Activated CD8-positive, alpha-beta memory T cell treated with anti-CD3 and anti-CD28 coated beads, Interleukin-2, amount 50 U/mL, for 1 hour (primary cell): ENCODE data around the gene IL10RA.
"Not testable (repeated sequence)": the region's sequence is repeated elsewhere in the genome, so short reads cannot be mapped to it uniquely, and the experiment has no call there.

Source experiments
- DNase-seq: peaks from one replicate; pipeline ENCODE4 v3.0.0-alpha.2; 2020; ENCODE audit errors: extremely low read depth

The IL10RA gene

DNA sequence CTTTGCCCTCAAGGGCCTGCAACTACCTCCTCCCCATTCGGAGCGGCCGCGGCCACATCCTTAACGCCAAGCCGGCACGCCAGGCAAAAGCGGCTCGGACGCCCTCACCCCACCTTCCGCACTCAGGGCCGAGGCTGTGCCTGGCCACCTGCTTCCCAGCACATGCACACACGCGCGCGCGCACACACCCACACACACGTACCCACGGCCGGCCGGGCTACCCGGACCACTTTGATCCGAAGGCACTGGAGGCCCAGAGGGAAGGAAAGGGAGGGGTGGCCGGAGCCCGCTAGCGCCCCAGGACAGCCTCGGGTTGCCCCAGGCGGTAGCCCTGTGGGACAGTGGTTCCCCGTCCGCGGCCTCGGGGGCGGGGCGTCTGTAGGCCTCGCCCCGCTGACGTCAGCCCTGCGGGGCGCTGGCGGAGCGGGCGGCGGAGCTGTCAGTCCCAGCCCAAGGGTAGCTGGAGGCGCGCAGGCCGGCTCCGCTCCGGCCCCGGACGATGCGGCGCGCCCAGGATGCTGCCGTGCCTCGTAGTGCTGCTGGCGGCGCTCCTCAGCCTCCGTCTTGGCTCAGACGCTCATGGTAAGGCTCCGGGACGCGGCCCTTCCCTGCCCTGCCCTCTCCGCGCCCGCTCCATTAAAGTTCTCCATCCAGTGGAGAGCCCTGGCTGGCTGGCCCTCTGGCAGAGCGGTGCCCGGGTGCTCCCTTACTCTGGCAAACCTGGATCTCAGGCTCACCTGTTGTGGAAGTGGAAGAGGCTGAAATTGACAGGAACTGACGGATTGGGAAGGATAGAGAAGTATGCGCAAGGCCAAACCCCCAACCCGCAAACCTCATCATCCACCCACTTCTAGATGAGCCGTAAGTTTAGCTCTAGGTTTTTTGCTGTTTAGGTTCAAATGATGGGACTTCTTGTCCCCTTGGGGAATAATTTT, at the start of gene IL10RA:
Gene IL10RA, plus strand, starts transcription at position 442 of the 935 bp plus-strand sequence. Its CDS starts 74 bp downstream, at position 516.
- peak; percentile 36 for DNase-seq

DNA sequence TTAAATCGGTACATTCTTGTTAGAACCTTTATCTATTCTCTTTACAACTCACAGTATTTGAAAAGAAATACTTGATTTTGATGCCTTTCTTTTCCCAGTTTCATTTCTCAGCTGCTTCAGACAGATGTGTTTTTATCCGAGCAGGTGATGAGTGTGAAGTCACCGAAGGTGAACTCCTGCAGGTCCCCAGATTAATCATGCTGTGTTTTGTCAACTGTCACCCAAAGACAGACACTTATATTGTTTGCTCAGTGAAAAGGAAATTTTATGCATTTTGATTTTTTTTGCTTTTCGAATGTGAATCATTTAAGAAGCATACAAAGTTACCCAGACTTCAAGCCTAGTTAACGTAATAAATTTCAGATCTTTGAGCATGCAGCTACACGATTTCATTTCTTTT, 49.2 kb upstream of the IL10RA start:
- DNase-seq, result no peak

DNA sequence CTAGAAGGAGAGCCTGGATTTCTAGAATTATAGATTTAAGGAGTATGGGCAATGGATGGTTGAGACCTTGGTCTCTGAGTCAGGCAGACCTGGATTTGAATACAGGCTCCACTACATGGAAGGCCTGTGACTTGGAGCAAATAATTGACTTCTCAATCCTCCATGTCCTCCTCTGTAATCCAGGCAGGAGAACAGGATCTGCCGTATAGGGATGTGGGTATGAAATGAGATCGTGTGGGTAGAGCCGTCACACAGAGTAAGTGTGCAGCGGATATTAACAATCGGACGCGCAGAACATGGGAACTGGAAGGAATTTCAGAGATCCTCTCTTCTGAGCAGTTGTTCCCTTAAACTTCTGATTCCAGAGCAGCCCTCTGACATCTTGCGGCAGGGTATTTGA, 45.5 kb upstream of the IL10RA start:
- DNase-seq, result no peak

DNA sequence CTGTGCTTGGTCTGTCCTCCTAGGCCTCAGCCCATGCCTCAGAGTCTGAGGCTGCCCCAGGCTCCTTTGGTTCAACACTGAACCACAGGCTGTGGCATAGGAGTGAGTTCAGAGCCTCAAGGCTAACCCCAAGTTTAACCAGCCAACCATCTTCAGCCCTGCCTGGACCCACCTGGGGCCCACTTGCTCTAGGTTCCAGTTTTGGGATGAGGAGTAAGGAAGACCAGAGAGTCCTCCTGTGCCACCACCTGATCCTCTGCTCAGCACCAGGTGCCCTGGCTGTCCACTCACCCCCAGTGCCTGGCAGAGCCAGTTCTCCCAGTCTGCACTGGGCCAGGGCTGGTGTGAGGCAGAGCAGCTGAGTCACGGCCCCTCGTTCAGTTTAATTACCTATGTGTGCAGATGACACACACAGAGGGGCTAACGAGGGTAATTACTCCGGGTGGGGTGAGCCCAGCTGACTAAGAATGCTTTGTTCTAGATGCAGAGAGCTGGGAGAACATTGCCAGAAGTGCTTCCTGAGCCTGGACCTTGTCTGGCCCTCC, 45.0 kb upstream of the IL10RA start:
- no peak for DNase-seq

DNA sequence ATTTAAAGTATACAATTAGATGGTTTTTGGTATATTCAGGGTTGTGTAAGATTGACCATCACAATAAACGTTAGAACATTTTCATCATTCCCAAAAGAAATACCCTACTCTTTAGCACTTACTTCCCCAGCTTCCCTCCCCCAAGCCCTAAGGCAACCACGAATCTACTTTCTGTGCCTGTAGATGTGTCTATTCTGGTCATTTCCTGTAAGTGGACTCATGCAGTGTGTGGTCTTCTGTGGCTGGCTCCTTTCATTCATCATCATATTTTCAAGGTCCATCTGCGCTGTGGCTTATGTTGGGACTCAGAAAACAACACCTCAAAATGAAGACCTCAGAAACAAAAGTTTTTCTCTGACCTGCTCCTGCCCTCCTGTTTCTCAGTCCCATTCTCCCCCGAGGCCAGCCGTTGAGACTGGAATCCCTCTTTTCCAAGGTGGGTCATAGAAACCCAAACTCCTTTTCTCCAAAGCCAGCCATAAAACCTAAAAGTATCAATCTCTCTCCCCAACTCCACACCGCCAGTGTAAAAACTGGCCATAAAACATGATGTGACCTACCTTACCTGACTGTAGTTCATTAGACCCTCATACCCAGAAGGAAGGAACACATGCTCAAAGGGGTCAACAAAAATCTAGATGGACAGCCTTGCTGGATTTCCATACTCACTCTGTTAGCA, 44.1 kb upstream of the IL10RA start:
- DNase-seq, result no peak

DNA sequence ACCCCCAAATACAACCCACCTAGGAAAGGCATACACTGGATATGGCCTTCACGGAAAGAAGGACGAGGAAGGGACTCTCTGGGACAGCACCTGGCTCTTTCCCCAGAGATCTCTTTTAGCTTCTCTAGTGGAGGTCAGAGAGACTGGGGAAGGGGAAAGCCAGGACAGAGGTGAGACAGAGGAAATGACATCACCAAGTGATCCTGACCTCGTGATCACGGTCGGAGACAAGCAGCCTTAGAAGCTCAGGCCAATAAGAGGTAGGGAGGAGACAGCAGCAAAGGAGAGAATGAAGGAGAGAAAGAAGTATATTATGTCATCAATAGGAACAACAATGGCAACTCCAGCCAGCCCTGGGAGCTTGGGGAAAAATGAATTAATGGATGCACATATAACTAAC, 41.6 kb upstream of the IL10RA start:
- DNase-seq, result no peak

DNA sequence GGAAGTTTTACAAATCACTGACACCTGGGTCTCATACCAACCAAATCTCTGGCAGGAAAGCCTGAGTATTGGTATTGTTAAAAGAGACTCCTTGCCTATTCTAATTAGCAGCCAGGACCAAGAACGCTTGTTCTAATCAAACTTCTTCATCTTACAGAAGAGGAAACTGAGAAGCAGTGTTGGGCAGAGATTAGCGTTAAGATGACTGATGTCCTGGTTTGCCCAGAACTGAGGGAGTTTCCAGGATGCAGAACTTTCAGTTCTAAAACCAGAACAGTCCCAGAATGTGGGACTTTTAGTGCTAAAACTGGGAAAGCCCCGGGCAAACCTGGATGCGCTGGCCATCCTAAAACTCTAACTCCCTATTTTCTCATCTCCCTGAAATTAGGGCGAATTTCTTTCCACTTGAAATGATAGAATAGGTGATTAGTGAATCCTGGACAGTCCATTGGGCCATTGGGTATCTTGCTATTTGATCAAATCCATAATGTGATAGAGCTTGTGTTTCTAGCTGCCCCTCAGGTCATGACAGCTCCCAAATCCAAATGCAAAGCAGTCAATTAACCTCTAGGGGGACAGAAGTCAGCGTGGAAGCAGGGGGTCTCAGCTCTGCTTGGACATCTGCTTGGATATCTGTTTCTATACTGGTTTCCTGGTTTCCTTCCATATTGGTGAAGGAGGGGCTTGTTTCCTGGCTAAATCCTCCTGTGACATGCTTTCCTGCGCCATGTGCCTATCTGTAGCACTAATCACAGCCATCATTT, 41.0 kb upstream of the IL10RA start:
- DNase-seq, result no peak

DNA sequence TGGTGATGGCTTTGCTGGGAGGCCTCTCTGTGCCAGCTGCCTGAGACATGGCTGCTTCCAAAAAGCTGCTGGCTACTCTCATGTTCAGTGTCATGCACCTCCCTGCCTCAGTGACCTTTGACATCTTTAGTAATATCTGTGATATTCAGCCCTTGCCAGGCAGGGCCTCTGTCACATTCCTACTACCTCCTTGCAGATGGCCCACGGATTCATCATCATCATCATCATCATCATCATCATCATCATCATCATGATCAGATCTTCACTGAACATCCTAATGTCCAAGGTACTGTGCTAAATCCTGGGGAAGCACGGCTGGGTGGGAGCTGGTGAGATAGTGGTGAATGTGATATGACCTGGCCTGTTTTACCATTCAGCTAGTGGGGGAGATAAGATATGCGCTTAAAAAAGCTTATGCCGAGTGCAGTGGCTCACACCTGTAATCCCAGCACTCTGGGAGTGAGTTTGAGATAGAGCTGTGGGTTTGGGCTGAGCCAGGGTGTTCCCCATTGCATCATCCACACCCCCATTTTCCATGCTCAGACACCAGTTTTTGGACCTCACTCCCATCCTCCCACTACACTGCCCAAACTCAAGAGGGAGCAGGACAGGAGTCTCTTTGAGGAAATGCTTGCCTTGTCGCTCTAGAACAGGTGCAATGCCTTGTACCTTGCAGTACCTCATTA, 39.9 kb upstream of the IL10RA start:
- DNase-seq, result no peak

DNA sequence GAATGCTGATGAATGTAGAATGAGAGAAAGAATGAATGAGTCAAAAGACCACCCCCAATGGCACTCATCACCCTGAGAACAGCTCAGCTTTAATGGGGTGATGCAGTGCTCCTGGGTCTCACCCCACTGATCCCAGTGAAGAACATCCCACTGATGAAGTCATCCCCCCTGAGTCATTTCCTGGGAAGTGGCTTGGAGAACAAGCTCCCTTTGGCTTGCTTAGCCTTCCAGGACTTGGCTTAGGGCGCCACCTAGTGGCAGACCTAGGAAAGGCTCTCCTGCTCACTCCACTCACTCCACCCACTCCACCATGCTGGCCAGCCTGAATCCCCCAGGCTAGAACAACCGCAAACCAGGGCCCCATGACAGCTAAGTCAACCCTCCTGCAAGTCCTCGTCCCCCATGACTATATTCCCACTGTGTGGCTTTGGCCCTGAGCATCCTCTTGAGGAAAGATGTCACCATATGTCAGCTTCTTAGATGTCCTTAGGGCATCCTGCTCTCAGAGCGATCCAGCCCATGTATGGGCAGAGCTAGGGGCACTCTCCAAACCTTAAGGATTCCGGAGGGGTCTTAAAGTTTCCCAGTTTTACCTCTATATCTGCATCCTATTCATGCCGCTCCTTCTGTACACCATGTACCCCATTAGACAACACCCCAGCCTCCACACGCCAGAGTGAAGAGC, 39.2 kb upstream of the IL10RA start:
- no peak for DNase-seq

DNA sequence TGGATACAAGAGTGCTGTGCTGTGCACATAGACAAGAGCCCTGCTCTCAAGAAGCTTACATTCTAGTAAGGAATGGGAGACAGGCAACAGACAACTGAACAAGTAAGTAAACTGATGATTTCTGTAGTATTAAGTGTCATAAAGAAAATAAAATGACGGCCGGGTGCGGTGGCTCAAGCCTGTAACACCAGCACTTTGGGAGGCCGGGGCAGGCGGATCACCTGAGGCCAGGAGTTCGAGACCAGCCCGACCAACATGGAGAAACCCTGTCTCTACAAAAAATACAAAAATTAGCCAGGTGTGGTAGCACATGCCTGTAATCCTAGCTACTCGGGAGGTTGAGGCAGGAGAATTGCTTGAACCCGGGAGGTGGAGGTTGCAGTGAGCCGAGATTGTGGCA, 38.4 kb upstream of the IL10RA start:
- not testable (repeated sequence) for DNase-seq

DNA sequence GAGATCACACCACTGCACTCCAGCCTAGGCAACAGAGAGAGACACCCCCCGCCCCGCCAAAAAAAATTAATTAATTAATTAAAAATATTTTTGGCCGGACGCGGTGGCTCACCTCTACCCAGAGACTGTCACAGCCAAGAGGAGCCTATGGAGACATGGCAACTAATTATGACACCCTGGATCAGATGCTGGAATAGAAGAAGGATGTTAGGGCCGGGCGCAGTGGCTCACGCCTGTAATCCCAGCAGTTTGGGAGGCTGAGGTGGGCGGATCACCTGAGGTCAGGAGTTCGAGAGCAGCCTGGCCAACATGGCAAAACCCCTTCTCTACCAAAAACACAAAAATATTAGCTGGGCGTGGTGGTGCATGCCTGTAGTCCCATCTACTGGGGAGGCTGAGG, 37.7 kb upstream of the IL10RA start:
- not testable (repeated sequence) for DNase-seq

DNA sequence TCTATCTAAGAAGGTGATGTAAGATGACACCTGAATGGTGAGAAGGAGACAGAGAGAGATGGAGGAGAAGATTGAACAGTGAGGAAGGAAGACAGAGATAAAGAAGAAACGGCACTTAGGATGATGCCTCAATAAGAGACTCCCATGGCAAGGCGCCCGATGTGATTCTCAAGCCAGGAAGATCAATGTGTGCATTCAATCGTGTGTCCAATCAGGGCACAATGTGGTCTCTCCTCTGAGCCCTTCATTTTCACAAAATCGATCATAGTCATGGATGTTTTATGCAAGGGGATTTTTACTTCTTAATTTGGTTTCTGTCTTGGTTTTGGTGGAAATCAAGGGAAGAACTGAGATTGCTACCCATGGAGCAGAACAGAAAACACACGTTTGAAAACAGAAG, 37.1 kb upstream of the IL10RA start:
- no peak for DNase-seq

DNA sequence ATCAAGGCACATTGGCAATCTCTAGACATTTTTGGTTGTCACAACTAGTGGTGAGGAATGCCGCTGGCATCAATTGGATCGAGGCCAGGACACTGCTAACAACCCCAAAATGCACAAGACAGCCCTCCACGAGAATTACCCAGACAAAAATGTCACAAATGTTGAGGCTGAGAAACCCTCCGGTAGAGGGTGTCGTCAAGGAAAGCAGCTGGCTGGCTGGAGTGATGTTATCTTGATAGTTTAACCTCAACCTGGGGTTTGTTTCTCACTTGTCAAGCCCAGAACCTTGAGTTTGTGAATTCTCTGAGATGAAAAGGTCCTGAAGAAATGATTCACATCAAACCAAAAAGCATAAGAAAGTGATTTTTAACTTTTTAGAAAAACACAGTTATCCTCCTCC, 35.9 kb upstream of the IL10RA start:
- peak; percentile 59 for DNase-seq

DNA sequence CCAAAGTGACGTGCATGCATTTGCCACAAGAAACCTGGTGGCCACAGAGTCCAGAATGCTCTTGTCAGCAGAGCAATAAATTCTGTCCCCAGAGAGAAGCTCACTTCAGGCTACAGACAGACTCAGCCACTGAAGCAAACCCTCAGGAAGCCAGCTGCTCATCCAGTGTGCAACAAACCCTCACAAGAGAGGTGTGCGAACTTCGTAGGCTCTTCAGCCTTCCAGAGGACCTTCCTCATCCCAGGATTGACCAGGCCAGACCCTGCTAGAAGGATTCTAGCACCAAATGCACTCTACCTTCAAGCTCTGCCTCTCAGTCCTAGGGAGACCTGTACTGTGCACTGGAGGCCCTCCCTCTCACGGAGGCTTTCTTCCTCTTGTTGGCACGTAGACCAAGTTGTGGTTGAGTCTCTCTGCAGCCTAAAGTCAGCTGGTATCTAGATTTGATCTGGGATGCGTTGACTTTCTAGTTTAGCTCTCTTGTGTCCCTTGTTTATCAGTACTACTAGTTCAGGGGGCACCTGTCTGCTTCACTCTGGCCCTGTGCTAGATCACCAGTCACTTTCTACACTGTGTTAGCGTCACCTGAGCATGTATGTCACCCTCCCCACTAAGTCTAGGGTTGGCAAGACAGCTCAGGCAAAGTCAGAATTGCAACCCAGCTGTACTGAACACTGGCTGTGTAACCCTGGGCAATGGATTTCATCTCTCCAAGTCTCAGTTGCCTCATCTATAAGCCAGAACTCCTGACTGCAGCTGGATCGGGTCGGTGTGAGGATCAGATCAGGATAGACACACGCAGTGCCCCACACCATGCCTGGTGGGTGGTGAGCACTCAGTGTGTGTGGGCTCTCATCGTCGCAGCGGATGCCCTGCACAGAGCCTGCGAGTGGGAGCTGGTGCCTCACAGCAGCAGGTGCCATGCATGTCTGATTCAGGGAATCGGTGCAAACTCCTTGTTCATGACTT, 34.9 kb upstream of the IL10RA start:
- DNase-seq, result no peak

DNA sequence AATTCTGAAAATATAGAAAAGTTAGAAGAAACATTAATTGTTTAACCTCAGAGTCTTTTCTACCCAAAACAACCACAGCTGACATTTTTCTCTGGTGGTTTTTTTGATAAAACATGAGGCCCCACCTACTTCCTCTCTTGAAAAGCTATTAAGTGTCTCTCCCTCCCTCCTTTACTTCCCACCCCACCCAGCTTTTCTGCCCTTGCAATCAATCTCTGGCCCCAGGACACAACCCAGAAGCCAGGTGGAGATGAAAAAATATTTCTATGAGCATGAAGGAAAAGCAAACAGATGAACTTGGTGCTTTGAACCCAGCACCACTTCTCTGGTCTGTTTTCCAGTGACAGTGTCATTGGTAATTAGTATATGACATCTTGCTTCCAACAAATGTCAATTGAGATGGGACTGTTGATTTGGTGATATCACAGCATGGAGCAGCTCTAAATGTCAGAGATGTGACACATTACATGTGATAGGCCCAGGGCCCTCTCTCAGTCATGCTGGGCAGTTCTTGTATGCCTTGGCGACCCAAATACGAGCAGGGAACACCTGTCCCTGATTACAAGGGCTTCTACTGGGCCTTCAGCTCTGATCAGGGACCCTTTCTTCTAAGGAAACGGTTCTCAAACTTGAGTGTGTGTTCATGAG, 33.0 kb upstream of the IL10RA start:
- DNase-seq, result no peak

DNA sequence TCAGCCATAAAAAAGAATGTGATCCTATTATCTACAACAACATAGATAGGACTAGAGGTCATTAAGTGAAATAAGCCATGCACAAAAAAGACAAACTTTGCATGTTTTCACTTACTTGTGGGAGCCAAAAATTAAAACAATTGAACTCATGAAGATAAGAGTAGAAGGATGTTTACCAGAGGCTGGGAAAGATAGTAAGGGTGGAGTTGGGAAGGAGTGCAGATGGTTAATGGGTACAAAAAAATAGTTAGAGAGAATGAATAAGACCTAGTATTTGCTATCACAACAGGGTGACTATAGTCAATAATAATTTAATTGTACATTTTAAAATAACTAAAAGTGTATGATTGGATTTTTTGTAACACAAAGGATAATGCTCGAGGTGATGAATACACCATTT, 27.2 kb upstream of the IL10RA start:
- no peak for DNase-seq

DNA sequence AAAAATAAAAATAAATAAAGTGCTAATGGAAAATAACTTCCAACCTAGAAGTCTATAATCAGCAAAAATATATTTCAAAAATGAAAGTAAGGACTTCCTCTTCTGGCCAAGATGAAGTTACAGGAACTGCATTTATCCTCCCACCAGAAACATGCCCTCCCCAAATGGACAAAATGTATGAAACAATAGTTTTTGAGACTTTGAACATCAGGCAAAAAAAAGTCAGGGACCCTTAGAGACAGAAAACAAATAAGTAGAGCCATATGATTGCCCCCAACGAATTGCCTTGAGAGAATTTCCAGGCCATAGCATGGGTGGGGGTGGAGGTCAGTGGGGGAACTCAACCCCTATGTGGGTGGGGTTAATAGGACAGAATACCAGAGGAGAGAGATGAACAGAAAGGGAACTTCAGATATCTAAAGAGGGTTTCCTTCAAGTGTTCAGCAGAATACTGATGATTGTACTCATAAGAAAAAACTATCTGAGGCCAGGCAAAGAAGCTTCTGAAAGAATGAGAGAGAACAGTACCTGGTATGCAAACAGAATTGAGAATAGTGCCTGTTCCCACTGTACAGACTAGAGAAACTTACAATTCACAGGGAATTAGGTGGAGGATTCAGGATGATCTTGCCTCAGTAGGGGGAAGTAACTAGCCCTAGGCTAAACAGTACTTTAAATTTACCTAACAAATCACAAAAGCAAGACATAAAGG, 26.6 kb upstream of the IL10RA start:
- no peak for DNase-seq

DNA sequence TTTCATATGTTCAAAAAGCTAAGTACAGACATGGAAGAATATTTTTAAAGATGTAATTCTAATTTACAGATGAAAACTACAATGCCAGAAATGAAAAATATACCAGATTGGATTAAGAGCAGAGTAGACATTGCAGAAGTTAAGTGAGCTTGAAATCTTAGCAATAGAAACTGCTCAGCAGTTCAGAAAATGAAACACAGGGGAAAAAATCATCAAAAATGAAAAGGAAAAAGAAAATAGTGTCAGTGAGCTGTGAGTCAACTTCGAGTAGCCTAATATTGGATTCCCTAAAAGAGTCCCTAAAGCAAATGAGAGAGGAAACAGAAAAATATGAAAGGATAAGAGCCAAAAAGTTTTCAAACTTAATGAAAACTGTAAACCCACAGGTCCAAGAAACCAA, 25.8 kb upstream of the IL10RA start:
- DNase-seq, result no peak

DNA sequence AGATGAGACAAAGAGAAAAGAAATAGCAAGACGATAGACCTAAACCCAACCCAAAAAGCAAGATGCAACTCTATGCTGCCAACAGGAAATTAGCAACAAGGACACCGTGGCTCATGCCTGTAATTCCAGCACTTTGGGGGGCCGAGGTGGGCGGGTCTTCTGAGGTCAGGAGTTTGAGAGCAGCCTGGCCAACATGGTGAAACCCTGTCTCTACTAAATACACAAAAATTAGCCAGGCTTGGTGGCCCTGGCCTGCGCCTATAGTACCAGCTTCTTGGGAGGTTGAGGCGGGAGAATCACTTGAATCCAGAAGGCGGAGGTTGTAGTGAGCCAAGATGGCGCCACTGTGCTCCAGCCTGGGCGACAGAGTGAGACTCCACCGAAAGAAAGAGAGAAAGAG, 24.3 kb upstream of the IL10RA start:
- DNase-seq, result no peak
